Glutamatergic neuron (in vitro differentiated cells): ENCODE measurements around the gene DRAXIN. TPM values are rescaled to one million over a fixed set of nuclear protein-coding genes. Genes with fewer than 3 reads are reported as not detected.
"Not testable (repeated sequence)": the region's sequence is repeated elsewhere in the genome, so short reads cannot be mapped to it uniquely, and the experiment has no call there.

Source experiments
- DNase-seq: peaks from one replicate; pipeline ENCODE4 v3.0.0; 2022
- H3K27ac Mint-ChIP-seq: one replicate; pipeline ENCODE4 v1.8.0; 2020; ENCODE audit warnings: mild to moderate bottlenecking, mixed read lengths, inconsistent platforms; ENCODE audit not compliant: unreplicated experiment
- H3K27me3 Mint-ChIP-seq: one replicate; pipeline ENCODE4 v1.8.0; 2020; ENCODE audit warnings: mild to moderate bottlenecking, moderate library complexity, mixed read lengths, inconsistent platforms; ENCODE audit not compliant: unreplicated experiment
- H3K36me3 Mint-ChIP-seq: one replicate; pipeline ENCODE4 v1.8.0; 2020; ENCODE audit warnings: mild to moderate bottlenecking, mixed read lengths, inconsistent platforms; ENCODE audit not compliant: unreplicated experiment
- H3K4me1 Mint-ChIP-seq: one replicate; pipeline ENCODE4 v1.8.0; 2020; ENCODE audit warnings: mild to moderate bottlenecking, low read depth, mixed read lengths, inconsistent platforms; ENCODE audit not compliant: unreplicated experiment
- H3K4me3 Mint-ChIP-seq: one replicate; pipeline ENCODE4 v1.8.0; 2020; ENCODE audit warnings: mild to moderate bottlenecking, mixed read lengths, inconsistent platforms; ENCODE audit not compliant: unreplicated experiment
- H3K9me3 Mint-ChIP-seq: one replicate; pipeline ENCODE4 v1.8.0; 2020; ENCODE audit warnings: mild to moderate bottlenecking, moderate library complexity, mixed read lengths, inconsistent platforms; ENCODE audit not compliant: unreplicated experiment
- CTCF ChIP-seq: fragments of 200-600 bp; sonication (generic); IDR thresholded peaks from one replicate; pipeline ENCODE4 v1.5.0; 2021; ENCODE audit not compliant: partially characterized antibody, unreplicated experiment
- long read RNA-seq: library from polyadenylated mRNA; unstranded; transcript quantifications from one replicate; pipeline ENCODE4 v2.0.0, GENCODE V29; 2020; ENCODE audit not compliant: unreplicated experiment
- total RNA-seq: library from RNA; stranded (reverse); fragmentation: NEBNext Ultra II Directional; extraction: Animal tissue kit (Norgen Biotek cat#: 25700); gene quantifications from one replicate; pipeline ENCODE4 v1.2.1, GENCODE V29; 2021; ENCODE audit not compliant: unreplicated experiment

The DRAXIN gene
- 111 TPM for total RNA-seq
- long read RNA-seq, full-length matches to known transcripts: 31 of 52 reads
- long read RNA-seq, partial matches to known transcripts: 5 of 52 reads
- long read RNA-seq, other reads (novel, unspliced or antisense): 16 of 52 reads

GRCh38 chr1:11691302-11691914 lies at the start of gene DRAXIN:
Gene DRAXIN, plus strand, starts transcription at chr1:11691710. Its CDS starts 14,549 bp downstream, at chr1:11706259.
- H3K27ac Mint-ChIP-seq: peak within 1 kb of the TSS; percentile 99
- H3K4me1 Mint-ChIP-seq: peaks cover 27% of the 10 kb centered on the region

GRCh38 chr1:11641776-11642305 lies 49.7 kb upstream of the DRAXIN start:
- no peak for TF ChIP-seq CTCF
- DNase-seq: no peak
- Mint-ChIP-seq H3K4me3 (no peak overlapping the region), H3K4me1 (peaks cover 8% of the 10 kb centered on the region), H3K36me3 (no peaks in the 10 kb centered on the region), H3K27ac (no peak overlapping the region), H3K9me3 (peaks cover 4% of the 10 kb centered on the region), H3K27me3 (peaks cover 3% of the 10 kb centered on the region)

More at GRCh38 chr1:11691302-11691914, at the start of gene DRAXIN:
- Mint-ChIP-seq H3K36me3 (no peaks in the 10 kb centered on the region), H3K27me3 (peaks cover 22% of the 10 kb centered on the region), H3K4me3 (peak within 1 kb of the TSS; percentile 93), H3K9me3 (peaks cover 19% of the 10 kb centered on the region)
- DNase-seq: peak; percentile 87
- no peak for TF ChIP-seq CTCF

GRCh38 chr1:11642418-11643017 lies 49.0 kb upstream of the DRAXIN start:
- peak; percentile 79 for DNase-seq
- H3K4me3 Mint-ChIP-seq, H3K9me3 Mint-ChIP-seq, H3K4me1 Mint-ChIP-seq, H3K27ac Mint-ChIP-seq, H3K36me3 Mint-ChIP-seq, H3K27me3 Mint-ChIP-seq: not testable (repeated sequence)
- peak; percentile 93 for TF ChIP-seq CTCF

GRCh38 chr1:11643782-11644181 lies 47.7 kb upstream of the DRAXIN start:
- Mint-ChIP-seq H3K9me3 (peaks cover 4% of the 10 kb centered on the region), H3K27me3 (peaks cover 3% of the 10 kb centered on the region), H3K27ac (no peak overlapping the region), H3K4me3 (no peak overlapping the region), H3K4me1 (peaks cover 3% of the 10 kb centered on the region), H3K36me3 (no peaks in the 10 kb centered on the region)
- DNase-seq: no peak
- TF ChIP-seq CTCF: no peak

GRCh38 chr1:11645270-11645669 lies 46.2 kb upstream of the DRAXIN start:
- H3K27me3 Mint-ChIP-seq: peaks cover 3% of the 10 kb centered on the region
- no peak overlapping the region for H3K27ac Mint-ChIP-seq
- H3K4me1 Mint-ChIP-seq: peaks cover 3% of the 10 kb centered on the region
- DNase-seq: no peak
- H3K4me3 Mint-ChIP-seq: no peak overlapping the region
- peaks cover 4% of the 10 kb centered on the region for H3K9me3 Mint-ChIP-seq
- TF ChIP-seq CTCF: no peak
- H3K36me3 Mint-ChIP-seq: no peaks in the 10 kb centered on the region
